ENCODE data around the gene LARGE1.

LARGE1 gene

DNA sequence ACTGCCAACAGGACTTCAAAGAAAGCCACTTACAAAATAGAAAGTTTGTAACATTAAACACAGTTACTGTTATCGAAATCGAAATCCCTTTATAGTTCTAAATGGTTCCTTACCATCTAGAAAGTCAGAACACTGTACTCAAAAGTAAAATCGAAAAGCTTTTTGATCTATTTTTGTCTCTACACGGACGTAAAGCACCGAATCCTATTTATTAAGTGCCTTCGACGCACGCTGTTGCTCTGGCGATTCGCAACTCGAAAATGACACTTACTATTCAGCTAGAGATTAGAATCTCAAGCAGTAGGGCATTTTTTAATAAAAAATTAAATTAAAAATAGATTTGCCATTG lies 78.3 kb downstream of the LARGE1 start:
- H3K4me3 ChIP-seq (ENCODE audit: low read depth, low read length) = no peak overlapping the region
- TF ChIP-seq, protein P1, sequence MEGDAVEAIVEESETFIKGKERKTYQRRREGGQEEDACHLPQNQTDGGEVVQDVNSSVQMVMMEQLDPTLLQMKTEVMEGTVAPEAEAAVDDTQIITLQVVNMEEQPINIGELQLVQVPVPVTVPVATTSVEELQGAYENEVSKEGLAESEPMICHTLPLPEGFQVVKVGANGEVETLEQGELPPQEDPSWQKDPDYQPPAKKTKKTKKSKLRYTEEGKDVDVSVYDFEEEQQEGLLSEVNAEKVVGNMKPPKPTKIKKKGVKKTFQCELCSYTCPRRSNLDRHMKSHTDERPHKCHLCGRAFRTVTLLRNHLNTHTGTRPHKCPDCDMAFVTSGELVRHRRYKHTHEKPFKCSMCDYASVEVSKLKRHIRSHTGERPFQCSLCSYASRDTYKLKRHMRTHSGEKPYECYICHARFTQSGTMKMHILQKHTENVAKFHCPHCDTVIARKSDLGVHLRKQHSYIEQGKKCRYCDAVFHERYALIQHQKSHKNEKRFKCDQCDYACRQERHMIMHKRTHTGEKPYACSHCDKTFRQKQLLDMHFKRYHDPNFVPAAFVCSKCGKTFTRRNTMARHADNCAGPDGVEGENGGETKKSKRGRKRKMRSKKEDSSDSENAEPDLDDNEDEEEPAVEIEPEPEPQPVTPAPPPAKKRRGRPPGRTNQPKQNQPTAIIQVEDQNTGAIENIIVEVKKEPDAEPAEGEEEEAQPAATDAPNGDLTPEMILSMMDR (IDR thresholded peaks at IDR 0.05; ENCODE audit: low read depth, low read length) = no peak
- DNase-seq (ENCODE audit: low read depth, low spot score) = no peak
- in situ Hi-C loops (cut with HindIII; ENCODE audit: low sequenced_read_pairs) = no loop called here

DNA sequence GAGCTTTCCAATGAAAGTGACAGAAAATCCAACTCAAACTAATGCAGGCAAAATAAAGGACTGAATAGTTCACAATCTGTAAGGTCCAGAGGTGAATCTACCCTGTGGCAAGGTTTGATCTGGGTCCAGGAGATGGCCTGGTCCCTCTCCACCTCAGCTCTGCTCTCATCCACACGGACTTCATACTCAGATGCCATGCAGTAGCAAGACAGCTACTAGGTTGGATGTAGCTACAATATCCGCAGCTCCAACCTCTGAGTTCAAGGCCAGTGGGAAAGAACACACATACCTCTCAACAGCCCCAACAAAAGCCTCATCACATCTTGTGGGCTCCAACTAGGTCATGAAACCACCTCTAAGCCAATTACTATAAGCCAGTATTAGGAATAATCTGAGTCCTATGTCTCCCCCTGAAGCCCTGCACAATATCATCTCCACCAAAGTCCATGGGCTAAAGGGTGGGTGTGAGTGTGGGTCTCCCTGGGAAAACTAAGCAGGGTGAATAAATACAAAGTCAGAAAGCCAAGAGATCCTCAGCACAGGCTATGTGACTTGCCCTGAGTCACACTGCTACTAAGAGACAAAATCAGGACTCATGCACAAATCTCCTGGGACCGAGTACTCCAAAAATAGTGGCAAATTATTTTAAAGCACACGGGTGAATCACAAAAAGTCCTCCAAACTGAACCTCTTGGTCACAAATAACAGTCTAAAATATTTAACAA lies 78.8 kb downstream of the LARGE1 start:
- H3K4me3 ChIP-seq (ENCODE audit: low read depth, low read length) = no peak overlapping the region
- no peak for DNase-seq (ENCODE audit: low read depth, low spot score)
- in situ Hi-C loops (cut with HindIII; ENCODE audit: low sequenced_read_pairs) = no loop called here
- TF ChIP-seq, protein P1 (IDR thresholded peaks at IDR 0.05; ENCODE audit: low read depth, low read length) = no peak

DNA sequence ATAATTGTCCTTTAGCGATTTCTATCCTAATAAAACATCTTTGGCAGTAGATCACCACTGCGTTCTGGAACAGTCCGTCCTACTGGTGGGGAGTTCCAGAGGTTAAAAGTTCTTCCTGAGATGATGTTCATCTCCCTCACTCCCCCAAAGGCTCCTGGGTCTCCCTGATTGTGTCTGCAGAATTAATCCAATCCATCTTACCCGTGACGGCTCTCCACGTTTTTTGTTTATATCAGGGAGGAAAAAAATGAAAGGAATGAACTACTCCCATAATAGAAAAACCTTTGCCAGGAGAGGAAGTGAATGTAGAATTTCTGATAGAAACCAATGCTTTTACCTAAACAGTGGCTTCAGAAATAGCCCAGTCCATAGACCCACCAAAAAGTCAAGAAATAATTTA lies 81.6 kb downstream of the LARGE1 start:
- no peak for DNase-seq (ENCODE audit: low read depth, low spot score)
- H3K4me3 ChIP-seq (ENCODE audit: low read depth, low read length) = no peak overlapping the region
- TF ChIP-seq, protein P1 (IDR thresholded peaks at IDR 0.05; ENCODE audit: low read depth, low read length) = no peak
- in situ Hi-C loops (cut with HindIII; ENCODE audit: low sequenced_read_pairs) = no loop called here

DNA sequence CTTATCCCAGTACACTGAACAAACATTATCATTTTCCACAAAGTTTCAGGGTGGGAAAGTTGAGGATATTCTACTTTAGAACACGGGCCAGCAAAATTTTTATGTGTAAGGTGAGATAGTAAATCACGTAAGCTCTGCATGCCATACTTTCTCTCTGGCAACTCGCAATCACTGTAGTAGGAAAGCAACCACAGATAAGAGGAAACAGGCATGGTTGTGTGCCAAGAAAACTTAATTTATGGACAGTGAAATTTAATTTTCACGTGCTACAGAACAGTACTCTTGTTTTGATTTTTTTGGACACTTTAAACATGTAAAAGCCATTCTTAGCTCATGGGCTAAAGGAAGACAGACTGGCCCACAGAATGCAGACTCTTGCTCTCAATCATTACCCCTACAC lies 82.5 kb downstream of the LARGE1 start:
- TF ChIP-seq, protein P1 (IDR thresholded peaks at IDR 0.05; ENCODE audit: low read depth, low read length) = no peak
- DNase-seq (ENCODE audit: low read depth, low spot score) = no peak
- in situ Hi-C loops (cut with HindIII; ENCODE audit: low sequenced_read_pairs) = no loop called here
- no peak overlapping the region for H3K4me3 ChIP-seq (ENCODE audit: low read depth, low read length)

DNA sequence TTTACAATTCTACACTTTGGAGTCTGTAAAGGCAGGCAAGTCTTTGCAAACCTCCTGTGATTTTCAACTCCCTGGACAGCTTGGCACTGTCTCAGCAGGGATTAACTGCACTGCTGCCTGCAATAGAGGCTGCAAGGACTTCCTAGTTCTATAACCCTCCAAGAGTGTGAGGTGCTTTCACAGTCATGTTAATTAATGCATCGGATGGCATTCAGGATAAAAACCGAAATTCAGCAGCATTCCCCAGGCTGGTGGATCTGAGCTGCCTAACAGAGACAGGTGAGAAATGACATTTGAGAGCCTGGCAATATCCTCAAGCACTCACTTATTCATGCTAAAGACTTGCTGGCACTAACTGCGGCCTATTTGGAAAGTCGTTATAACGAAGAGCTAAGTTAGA lies 85.0 kb downstream of the LARGE1 start:
- no peak for DNase-seq (ENCODE audit: low read depth, low spot score)
- no peak overlapping the region for H3K4me3 ChIP-seq (ENCODE audit: low read depth, low read length)
- TF ChIP-seq, protein P1 (IDR thresholded peaks at IDR 0.05; ENCODE audit: low read depth, low read length) = no peak
- in situ Hi-C loops (cut with HindIII; ENCODE audit: low sequenced_read_pairs) = no loop called here

DNA sequence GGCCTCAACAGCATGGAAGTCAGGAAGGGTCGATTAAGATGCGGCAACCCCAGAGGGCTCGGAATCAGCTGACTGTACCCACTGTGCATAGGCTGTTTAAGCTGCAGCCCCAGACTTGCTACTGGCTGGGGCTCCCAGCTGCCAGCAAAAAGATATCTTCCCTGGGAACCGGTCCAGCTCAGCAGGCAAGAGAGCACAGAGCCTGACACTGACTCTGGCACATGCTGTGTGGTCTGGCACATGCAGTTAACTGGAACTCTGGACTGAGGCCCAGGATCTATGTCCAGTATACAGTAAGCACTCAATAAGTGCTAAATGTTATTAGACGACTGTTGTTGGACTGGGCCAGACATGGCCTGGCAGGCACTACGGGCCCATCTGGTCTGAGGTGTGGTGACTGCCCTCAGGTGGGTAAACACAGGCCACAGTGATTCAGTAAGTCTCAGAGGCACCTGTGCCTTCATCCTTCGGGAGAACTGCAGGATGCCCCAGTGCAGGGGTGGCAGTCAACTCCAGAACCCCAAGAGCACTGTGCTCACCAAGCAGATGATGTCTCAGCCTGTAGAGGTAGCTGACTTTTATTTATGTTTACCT lies 87.6 kb downstream of the LARGE1 start:
- in situ Hi-C loops (cut with HindIII; ENCODE audit: low sequenced_read_pairs) = no loop called here
- H3K4me3 ChIP-seq (ENCODE audit: low read depth, low read length) = no peak overlapping the region
- peak; percentile 3 for DNase-seq (ENCODE audit: low read depth, low spot score)
- TF ChIP-seq, protein P1 (IDR thresholded peaks at IDR 0.05; ENCODE audit: low read depth, low read length) = no peak

Measured in astrocyte of the spinal cord (primary cell).